Hepatocyte (in vitro differentiated cells): ENCODE data around the gene APBB2. TPM values are rescaled to one million over a fixed set of nuclear protein-coding genes. Genes with fewer than 3 reads are reported as not detected.

ENCODE experiments used
- DNase-seq: peaks from one replicate; pipeline ENCODE4 v3.0.0-alpha.2; 2016; ENCODE audit warnings: low spot score
- H2AFZ ChIP-seq: fragments of 200-600 bp; sonication (generic); 2 replicates; pipeline ENCODE4 v1.6.0; 2016; ENCODE audit warnings: antibody characterized with exemption, mild to moderate bottlenecking
- H3K27ac ChIP-seq: fragments of 200-600 bp; sonication (generic); 2 replicates; pipeline ENCODE4 v1.5.1; 2016; ENCODE audit warnings: mild to moderate bottlenecking
- H3K27me3 ChIP-seq: fragments of 200-600 bp; sonication (generic); 2 replicates; pipeline ENCODE4 v1.6.1; 2016
- H3K36me3 ChIP-seq: fragments of 200-600 bp; sonication (generic); replicated peaks from 2 replicates; pipeline ENCODE4 v1.5.1; 2016; ENCODE audit warnings: low read depth; ENCODE audit not compliant: insufficient read depth
- H3K4me1 ChIP-seq: fragments of 200-600 bp; sonication (generic); 2 replicates; pipeline ENCODE4 v1.5.1; 2016; ENCODE audit warnings: mild to moderate bottlenecking, moderate library complexity; ENCODE audit not compliant: insufficient read depth
- H3K4me2 ChIP-seq: fragments of 200-600 bp; sonication (generic); 2 replicates; pipeline ENCODE4 v1.6.0; 2016
- H3K4me3 ChIP-seq: fragments of 200-600 bp; sonication (generic); 2 replicates; pipeline ENCODE4 v1.5.1; 2016; ENCODE audit warnings: mild to moderate bottlenecking
- H3K79me2 ChIP-seq: fragments of 200-600 bp; sonication (generic); 2 replicates; pipeline ENCODE4 v1.6.0; 2017; ENCODE audit warnings: mild to moderate bottlenecking
- H3K9me2 ChIP-seq: fragments of 200-600 bp; sonication (generic); replicated peaks from 2 replicates; pipeline ENCODE4 v1.6.0; 2017; ENCODE audit warnings: mild to moderate bottlenecking; ENCODE audit not compliant: insufficient read depth
- H3K9me3 ChIP-seq: fragments of 200-600 bp; sonication (generic); 2 replicates; pipeline ENCODE4 v1.5.1; 2016; ENCODE audit warnings: low read depth, mild to moderate bottlenecking
- H4K20me1 ChIP-seq: fragments of 200-600 bp; sonication (generic); 2 replicates; pipeline ENCODE4 v1.6.0; 2016; ENCODE audit warnings: mild to moderate bottlenecking; ENCODE audit not compliant: insufficient read depth, poor library complexity, severe bottlenecking
- EZH2 ChIP-seq: fragments of 200-600 bp; sonication (generic); IDR thresholded peaks from 2 replicates; pipeline ENCODE4 v1.6.1; 2016; ENCODE audit warnings: antibody characterized with exemption, mild to moderate bottlenecking, borderline replicate concordance
- EZH2phosphoT487 ChIP-seq: fragments of 200-600 bp; sonication (generic); IDR thresholded peaks from one replicate; pipeline ENCODE4 v1.6.1; 2018; ENCODE audit warnings: antibody characterized with exemption, mild to moderate bottlenecking, low read depth, moderate library complexity; ENCODE audit not compliant: unreplicated experiment, severe bottlenecking
- WGBS: methylation state at CpG from one replicate; pipeline ENCODE4 v1.1.6; 2016; ENCODE audit warnings: low lambda C conversion rate; ENCODE audit errors: missing lambda C conversion rate; 5-methylcytosine and 5-hydroxymethylcytosine counted together
- polyA plus RNA-seq: library from polyadenylated mRNA; unstranded; fragments of >200 nt; fragmentation: Nextera tagmentation; extraction: Ambion mirVana; gene quantifications from 2 replicates; pipeline ENCODE4 v1.2.1, GENCODE V29; 2016
- total RNA-seq: library from RNA; depleted of rRNA; stranded (reverse); fragments of >200 nt; gene quantifications from 2 replicates; pipeline ENCODE4 v1.2.3, GENCODE V29; 2014
- TF ChIP-seq, protein P1 (sequence below): fragments of 200-600 bp; sonication (generic); IDR thresholded peaks from 2 replicates; pipeline ENCODE4 v1.5.1; 2016; ENCODE audit warnings: antibody characterized with exemption, mild to moderate bottlenecking; ENCODE audit not compliant: poor library complexity

Gene APBB2
- total RNA-seq, result 47.5 and 50.1 TPM in 2 replicates
- polyA plus RNA-seq, result 23.4 and 28.1 TPM in 2 replicates

DNA sequence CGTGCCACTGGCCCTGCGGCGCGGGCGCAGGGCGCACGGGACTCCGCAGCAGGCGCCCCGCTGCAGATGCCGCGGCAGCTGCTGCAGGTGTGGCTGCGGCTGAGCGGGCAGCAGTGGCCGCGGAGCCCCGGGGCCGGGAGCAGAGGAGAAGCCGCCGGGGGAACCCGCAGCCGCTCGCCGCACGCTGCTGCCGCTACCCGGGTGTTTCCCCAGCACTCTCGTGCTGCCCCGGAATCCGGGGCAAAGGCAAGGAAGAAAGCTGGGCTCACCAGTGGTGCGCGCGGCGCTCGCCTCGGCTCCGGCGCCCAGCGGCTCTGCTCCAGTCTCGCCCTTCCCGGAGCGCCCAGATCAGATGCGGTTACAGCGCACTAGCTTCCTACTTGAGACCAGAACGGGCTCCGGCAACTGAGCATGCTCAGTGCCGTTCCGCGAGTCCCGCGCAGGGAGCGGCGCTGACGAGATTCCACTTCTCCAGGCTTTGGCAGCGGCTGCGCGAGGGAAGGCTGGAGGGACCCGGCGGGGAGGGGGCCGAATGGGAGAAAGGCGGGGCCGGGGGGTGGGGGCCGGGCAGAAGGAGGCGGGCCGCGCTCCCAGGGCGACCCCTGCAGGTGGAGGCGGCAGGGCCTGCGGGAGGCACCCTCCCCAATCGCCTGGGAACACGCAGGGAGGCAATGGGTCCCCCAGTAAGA, at the start of gene APBB2:
APBB2 (minus strand) TSS at position 407 of the 689 bp plus-strand sequence. CDS start 181,288 bp downstream, outside the sequence.
- peak within 1 kb of the TSS; percentile 69 for H2AFZ ChIP-seq
- H3K36me3 ChIP-seq, result no peaks in the 10 kb centered on the region
- peak within 1 kb of the TSS; percentile 91 for H3K4me2 ChIP-seq
- under 1% methylated on average over 59 of the region's 71 CpGs for WGBS
- peaks cover 45% of the 10 kb centered on the region for H3K79me2 ChIP-seq
- peak within 1 kb of the TSS; percentile 88 for H3K4me3 ChIP-seq
- H3K4me1 ChIP-seq, result peaks cover 19% of the 10 kb centered on the region
- H3K9me2 ChIP-seq, result no peaks in the 10 kb centered on the region
- H3K27me3 ChIP-seq, result no peaks in the 10 kb centered on the region
- H4K20me1 ChIP-seq, result no peaks in the 10 kb centered on the region
- TF ChIP-seq, protein P1, sequence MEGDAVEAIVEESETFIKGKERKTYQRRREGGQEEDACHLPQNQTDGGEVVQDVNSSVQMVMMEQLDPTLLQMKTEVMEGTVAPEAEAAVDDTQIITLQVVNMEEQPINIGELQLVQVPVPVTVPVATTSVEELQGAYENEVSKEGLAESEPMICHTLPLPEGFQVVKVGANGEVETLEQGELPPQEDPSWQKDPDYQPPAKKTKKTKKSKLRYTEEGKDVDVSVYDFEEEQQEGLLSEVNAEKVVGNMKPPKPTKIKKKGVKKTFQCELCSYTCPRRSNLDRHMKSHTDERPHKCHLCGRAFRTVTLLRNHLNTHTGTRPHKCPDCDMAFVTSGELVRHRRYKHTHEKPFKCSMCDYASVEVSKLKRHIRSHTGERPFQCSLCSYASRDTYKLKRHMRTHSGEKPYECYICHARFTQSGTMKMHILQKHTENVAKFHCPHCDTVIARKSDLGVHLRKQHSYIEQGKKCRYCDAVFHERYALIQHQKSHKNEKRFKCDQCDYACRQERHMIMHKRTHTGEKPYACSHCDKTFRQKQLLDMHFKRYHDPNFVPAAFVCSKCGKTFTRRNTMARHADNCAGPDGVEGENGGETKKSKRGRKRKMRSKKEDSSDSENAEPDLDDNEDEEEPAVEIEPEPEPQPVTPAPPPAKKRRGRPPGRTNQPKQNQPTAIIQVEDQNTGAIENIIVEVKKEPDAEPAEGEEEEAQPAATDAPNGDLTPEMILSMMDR, result peak; percentile 85
- no peak for TF ChIP-seq EZH2phosphoT487
- no peaks in the 10 kb centered on the region for H3K9me3 ChIP-seq
- DNase-seq, result peak; percentile 98
- H3K27ac ChIP-seq, result peak within 1 kb of the TSS; percentile 75

GRCh38 chr4:41262198-41262597, 47.9 kb upstream of the APBB2 start:
- Histone ChIP-seq H3K36me3 (no peaks in the 10 kb centered on the region), H3K27me3 (peaks cover 11% of the 10 kb centered on the region), H3K27ac (no peak overlapping the region), H3K4me1 (peaks cover 6% of the 10 kb centered on the region), H3K79me2 (no peaks in the 10 kb centered on the region), H4K20me1 (no peaks in the 10 kb centered on the region), H3K9me3 (no peaks in the 10 kb centered on the region), H3K9me2 (no peaks in the 10 kb centered on the region), H3K4me3 (no peak overlapping the region), H3K4me2 (no peak overlapping the region), H2AFZ (no peak overlapping the region)
- no peak for DNase-seq
- TF ChIP-seq, protein P1, result no peak
- TF ChIP-seq EZH2 (no peak), EZH2phosphoT487 (no peak)
- WGBS, result 95% methylated on average over 6 of the region's 6 CpGs

DNA sequence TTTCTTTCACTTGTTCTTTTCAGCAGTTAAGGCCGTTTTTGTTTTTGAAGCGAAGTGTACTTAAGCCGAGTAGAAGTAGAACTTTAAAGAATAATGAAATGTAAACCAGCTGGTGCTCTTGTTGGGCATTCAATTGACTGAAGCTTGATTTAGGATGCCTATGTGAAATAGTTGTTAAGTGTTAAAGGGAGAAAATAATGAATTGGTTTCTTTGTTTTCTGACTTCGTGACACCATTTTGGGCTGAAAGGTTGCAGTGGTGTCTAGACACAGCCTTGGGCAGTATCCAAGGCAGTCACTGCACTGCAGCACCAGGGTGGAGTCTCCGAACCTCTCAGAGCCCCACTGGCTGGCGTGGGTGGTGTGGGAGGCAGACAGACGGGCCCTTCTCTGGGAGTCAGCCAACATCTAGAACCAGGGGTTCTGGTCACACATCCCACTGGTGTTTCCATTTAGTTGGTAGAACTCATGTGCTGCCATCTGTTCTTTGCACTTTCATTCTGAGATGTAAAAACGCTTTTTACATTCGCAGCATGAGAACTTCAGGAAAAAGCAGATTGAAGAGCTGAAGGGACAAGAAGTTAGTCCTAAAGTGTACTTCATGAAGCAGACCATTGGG, 45.9 kb upstream of the APBB2 start:
- Histone ChIP-seq H3K4me1 (peaks cover 11% of the 10 kb centered on the region), H3K9me3 (no peaks in the 10 kb centered on the region), H4K20me1 (no peaks in the 10 kb centered on the region), H3K4me3 (no peak overlapping the region), H3K27ac (no peak overlapping the region), H2AFZ (no peak overlapping the region), H3K79me2 (no peaks in the 10 kb centered on the region), H3K9me2 (no peaks in the 10 kb centered on the region), H3K27me3 (peaks cover 29% of the 10 kb centered on the region), H3K4me2 (no peak overlapping the region), H3K36me3 (no peaks in the 10 kb centered on the region)
- no peak for DNase-seq
- 90% methylated on average over 9 of the region's 9 CpGs for WGBS
- no peak for TF ChIP-seq EZH2
- TF ChIP-seq, protein P1, result no peak
- no peak for TF ChIP-seq EZH2phosphoT487
